H9 (cell line): ENCODE measurements around the gene VDAC1. TPM values are rescaled to one million over a fixed set of nuclear protein-coding genes. Genes with fewer than 3 reads are reported as not detected.
A peak's percentile ranks its signal among the peaks of the same experiment; 100 is the strongest.

Source experiments
- DNase-seq: peaks from one replicate; pipeline ENCODE4 v3.0.0-alpha.2; 2017
- H2AFZ ChIP-seq: one replicate; pipeline ENCODE4 v1.6.1; 2013; ENCODE audit warnings: mild to moderate bottlenecking, low read length, control low read depth, moderate library complexity
- H2AK5ac ChIP-seq: 2 replicates; pipeline ENCODE4 v1.6.1; 2013; ENCODE audit warnings: low read length, control low read depth, mixed read lengths; ENCODE audit not compliant: insufficient read length
- H2BK120ac ChIP-seq: one replicate; pipeline ENCODE4 v1.6.1; 2013; ENCODE audit warnings: low read depth, mild to moderate bottlenecking, low read length, control low read depth, inconsistent platforms; ENCODE audit not compliant: poor library complexity, severe bottlenecking
- H2BK12ac ChIP-seq: 2 replicates; pipeline ENCODE4 v1.6.1; 2013; ENCODE audit warnings: low read length, control low read depth, mixed read lengths, low read depth; ENCODE audit not compliant: insufficient read length
- H2BK15ac ChIP-seq: 2 replicates; pipeline ENCODE4 v1.6.1; 2013; ENCODE audit warnings: low read depth, low read length, control low read depth
- H2BK20ac ChIP-seq: one replicate; pipeline ENCODE4 v1.6.1; 2013; ENCODE audit warnings: low read depth, mild to moderate bottlenecking, low read length, control low read depth, inconsistent platforms; ENCODE audit not compliant: poor library complexity, severe bottlenecking
- H2BK5ac ChIP-seq: 2 replicates; pipeline ENCODE4 v1.6.1; 2013; ENCODE audit warnings: low read length, control low read depth, mixed read lengths; ENCODE audit not compliant: insufficient read length
- H3K14ac ChIP-seq: 2 replicates; pipeline ENCODE4 v1.6.1; 2013; ENCODE audit warnings: low read length, control low read depth; ENCODE audit not compliant: insufficient read depth
- H3K18ac ChIP-seq: 2 replicates; pipeline ENCODE4 v1.6.1; 2013; ENCODE audit warnings: low read depth, mild to moderate bottlenecking, mixed read lengths, low read length, control low read depth; ENCODE audit not compliant: insufficient read length
- H3K23ac ChIP-seq: 2 replicates; pipeline ENCODE4 v1.6.1; 2013; ENCODE audit warnings: low read length, control low read depth, mixed read lengths, low read depth; ENCODE audit not compliant: insufficient read length
- H3K23me2 ChIP-seq: 2 replicates; pipeline ENCODE4 v1.6.1; 2013; ENCODE audit warnings: low read depth, mild to moderate bottlenecking, mixed read lengths, low read length, control low read depth; ENCODE audit not compliant: insufficient read length, poor library complexity, severe bottlenecking
- H3K27ac ChIP-seq: 2 replicates; pipeline ENCODE4 v1.5.1; 2013; ENCODE audit warnings: low read length, control low read depth, mixed read lengths, low read depth; ENCODE audit not compliant: insufficient read length
- H3K27me3 ChIP-seq: 2 replicates; pipeline ENCODE4 v1.6.1; 2013; ENCODE audit warnings: low read length, control low read depth, inconsistent platforms; ENCODE audit not compliant: insufficient read depth
- H3K4ac ChIP-seq: 2 replicates; pipeline ENCODE4 v1.6.1; 2013; ENCODE audit warnings: low read depth, mild to moderate bottlenecking, control low read depth, inconsistent platforms, low read length, moderate library complexity
- H3K4me1 ChIP-seq: 2 replicates; pipeline ENCODE4 v1.6.1; 2013; ENCODE audit warnings: low read length, control low read depth, inconsistent platforms; ENCODE audit not compliant: insufficient read depth
- H3K4me2 ChIP-seq: 2 replicates; pipeline ENCODE4 v1.6.1; 2013; ENCODE audit warnings: low read length, control low read depth, mixed read lengths; ENCODE audit not compliant: insufficient read length, insufficient read depth
- H3K56ac ChIP-seq: 2 replicates; pipeline ENCODE4 v1.6.1; 2013; ENCODE audit warnings: low read depth, mild to moderate bottlenecking, mixed read lengths, low read length, control low read depth; ENCODE audit not compliant: insufficient read length
- H3K79me1 ChIP-seq: 2 replicates; pipeline ENCODE4 v1.6.1; 2013; ENCODE audit warnings: low read depth, mild to moderate bottlenecking, moderate library complexity, low read length, control low read depth, inconsistent platforms; ENCODE audit not compliant: insufficient read depth, poor library complexity, severe bottlenecking
- H3K79me2 ChIP-seq: 2 replicates; pipeline ENCODE4 v1.6.1; 2013; ENCODE audit warnings: low read length, control low read depth, inconsistent platforms; ENCODE audit not compliant: insufficient read depth
- H3K9ac ChIP-seq: 2 replicates; pipeline ENCODE4 v1.6.1; 2013; ENCODE audit warnings: low read length, control low read depth, mixed read lengths; ENCODE audit not compliant: insufficient read length; ENCODE audit errors: extremely low read depth
- H3K9me3 ChIP-seq: one replicate; pipeline ENCODE4 v1.6.1; 2013; ENCODE audit warnings: low read depth, low read length, inconsistent platforms; ENCODE audit not compliant: control insufficient read depth
- H3T11ph ChIP-seq: one replicate; pipeline ENCODE4 v1.6.1; 2013; ENCODE audit warnings: mild to moderate bottlenecking, low read length, control low read depth, inconsistent platforms
- H4K20me1 ChIP-seq: one replicate; pipeline ENCODE4 v1.6.1; 2013; ENCODE audit not compliant: control insufficient read depth, insufficient read length, insufficient read depth
- H4K5ac ChIP-seq: 2 replicates; pipeline ENCODE4 v1.6.1; 2013; ENCODE audit warnings: low read depth, mild to moderate bottlenecking, mixed read lengths, low read length, control low read depth; ENCODE audit not compliant: insufficient read length
- H4K8ac ChIP-seq: replicated peaks from 2 replicates; pipeline ENCODE4 v1.6.1; 2013; ENCODE audit warnings: low read length, control low read depth, mixed read lengths, low read depth; ENCODE audit not compliant: insufficient read length
- H4K91ac ChIP-seq: 2 replicates; pipeline ENCODE4 v1.6.1; 2013; ENCODE audit warnings: low read depth, mild to moderate bottlenecking, moderate library complexity, mixed read lengths, low read length, control low read depth; ENCODE audit not compliant: insufficient read length
- H3K27ac Mint-ChIP-seq, 3 experiments: 2 replicates in 2 of 3; 3 replicates in 1 of 3; pipeline ENCODE4 v1.8.0; 2020 to 2021; ENCODE audit warnings: mixed read lengths in 3 of 3, mild to moderate bottlenecking in 1 of 3, moderate library complexity in 1 of 3
- H3K27me3 Mint-ChIP-seq: 2 replicates; pipeline ENCODE4 v1.8.0; 2021; ENCODE audit warnings: low read depth, mild to moderate bottlenecking, moderate library complexity, mixed read lengths
- H3K36me3 Mint-ChIP-seq, 3 experiments: 2 replicates in 2 of 3; 3 replicates in 1 of 3; pipeline ENCODE4 v1.8.0; 2020 to 2021; ENCODE audit warnings: low read depth in 3 of 3, mixed read lengths in 3 of 3; ENCODE audit not compliant: insufficient read depth in 1 of 3
- H3K4me1 Mint-ChIP-seq, 2 experiments: 2 replicates each; pipeline ENCODE4 v1.8.0; 2020; ENCODE audit warnings: mixed read lengths in 2 of 2
- H3K4me3 Mint-ChIP-seq, 2 experiments: 2 replicates in 1 of 2; 3 replicates in 1 of 2; pipeline ENCODE4 v1.8.0; 2020 to 2021; ENCODE audit warnings: mild to moderate bottlenecking in 2 of 2, mixed read lengths in 2 of 2, moderate library complexity in 1 of 2
- H3K9me3 Mint-ChIP-seq, 2 experiments: 2 replicates in 1 of 2; 3 replicates in 1 of 2; pipeline ENCODE4 v1.8.0; 2020; ENCODE audit warnings: mild to moderate bottlenecking in 2 of 2, mixed read lengths in 2 of 2, moderate library complexity in 1 of 2
- WGBS: extraction: QIAGEN DNeasy Blood & Tissue Kit; methylation state at CpG from one replicate; pipeline ENCODE4 v1.1.7; 2013; ENCODE audit warnings: missing lambda C conversion rate, low lambda C conversion rate, mixed read lengths; ENCODE audit not compliant: insufficient read length; ENCODE audit errors: extremely low coverage; 5-methylcytosine and 5-hydroxymethylcytosine counted together
- total RNA-seq: library from RNA; stranded (reverse); gene quantifications from 2 replicates; pipeline ENCODE4 v1.2.1, GENCODE V29; 2021
- TF ChIP-seq, protein P1 (sequence below): fragments of 200-600 bp; sonication (generic); conservative IDR thresholded peaks from 3 replicates; pipeline ENCODE4 v1.8.0; 2021; ENCODE audit warnings: antibody characterized with exemption, mild to moderate bottlenecking

VDAC1 gene
- total RNA-seq, 1 experiment from 2014 or later = 208 TPM

DNA sequence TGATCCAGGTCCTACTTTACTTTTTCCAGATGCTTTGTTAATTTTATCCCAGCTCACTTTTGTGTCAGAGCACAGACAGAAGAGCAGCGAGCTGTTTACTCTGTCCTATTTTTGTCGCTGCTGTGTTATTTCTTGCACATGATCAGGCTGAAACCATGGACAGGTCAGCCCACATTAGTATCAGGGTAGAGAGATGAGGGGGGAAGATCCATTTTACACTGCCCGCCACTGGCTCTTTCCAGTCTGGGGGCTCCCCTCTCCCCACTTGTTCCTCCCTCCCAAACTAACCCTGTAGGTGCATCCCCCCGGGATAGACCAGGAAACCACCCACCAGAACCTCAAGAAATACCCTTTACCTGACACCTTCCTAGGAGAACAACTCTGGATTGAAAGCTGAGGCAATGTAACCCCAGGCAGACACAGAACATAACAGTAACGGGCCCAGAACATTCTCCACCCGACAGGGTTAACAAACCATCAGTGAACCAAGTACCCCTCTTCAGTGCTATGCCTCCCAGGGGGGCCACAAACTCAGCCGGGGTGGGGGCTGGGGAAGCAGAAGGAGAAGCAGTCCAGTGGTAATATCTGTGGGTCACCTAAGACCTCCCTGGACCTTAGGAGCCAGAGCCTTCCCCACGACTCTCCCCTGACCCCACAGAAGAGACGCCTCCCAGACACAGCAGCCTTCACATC lies 10.3 kb downstream of the VDAC1 start:
- Histone ChIP-seq H2BK12ac (no peak overlapping the region), H3K79me1 (peaks cover 12% of the 10 kb centered on the region), H2BK20ac (no peak overlapping the region), H4K20me1 (peaks cover 5% of the 10 kb centered on the region), H2BK5ac (no peak overlapping the region), H3K79me2 (peaks cover 58% of the 10 kb centered on the region), H3K9me3 (no peaks in the 10 kb centered on the region), H3K27me3 (no peaks in the 10 kb centered on the region), H3K4me2 (no peak overlapping the region), H3K18ac (no peak overlapping the region), H4K8ac (no peak overlapping the region), H4K91ac (no peak overlapping the region), H3K4ac (no peak overlapping the region), H3K4me1 (peaks cover 6% of the 10 kb centered on the region; the same call in 1 of the 2 replicates), H2BK15ac (no peak overlapping the region), H2AK5ac (no peak overlapping the region), H3K23me2 (no peaks in the 10 kb centered on the region), H3K27ac (no peak overlapping the region), H2AFZ (no peak overlapping the region), H3K9ac (no peak overlapping the region), H3K56ac (no peak overlapping the region), H3K23ac (no peak overlapping the region), H3K14ac (no peak overlapping the region), H2BK120ac (no peak overlapping the region), H3T11ph (no peak overlapping the region), H4K5ac (no peak overlapping the region)
- Mint-ChIP-seq H3K27me3 (no peaks in the 10 kb centered on the region), H3K4me3 (no peak overlapping the region), H3K9me3 (no peaks in the 10 kb centered on the region; a peak in 1 of 5 replicates), H3K4me1 (peaks cover 29% of the 10 kb centered on the region in 2 experiments), H3K36me3 (peaks cover 8 to 20% (median 18%) of the 10 kb centered on the region in 3 experiments; a peak in 6 of 7 replicates), H3K27ac (peak overlapping the region in 2 of 3 experiments; percentile 33 to 35; a peak in 5 of 7 replicates)
- TF ChIP-seq, protein P1, sequence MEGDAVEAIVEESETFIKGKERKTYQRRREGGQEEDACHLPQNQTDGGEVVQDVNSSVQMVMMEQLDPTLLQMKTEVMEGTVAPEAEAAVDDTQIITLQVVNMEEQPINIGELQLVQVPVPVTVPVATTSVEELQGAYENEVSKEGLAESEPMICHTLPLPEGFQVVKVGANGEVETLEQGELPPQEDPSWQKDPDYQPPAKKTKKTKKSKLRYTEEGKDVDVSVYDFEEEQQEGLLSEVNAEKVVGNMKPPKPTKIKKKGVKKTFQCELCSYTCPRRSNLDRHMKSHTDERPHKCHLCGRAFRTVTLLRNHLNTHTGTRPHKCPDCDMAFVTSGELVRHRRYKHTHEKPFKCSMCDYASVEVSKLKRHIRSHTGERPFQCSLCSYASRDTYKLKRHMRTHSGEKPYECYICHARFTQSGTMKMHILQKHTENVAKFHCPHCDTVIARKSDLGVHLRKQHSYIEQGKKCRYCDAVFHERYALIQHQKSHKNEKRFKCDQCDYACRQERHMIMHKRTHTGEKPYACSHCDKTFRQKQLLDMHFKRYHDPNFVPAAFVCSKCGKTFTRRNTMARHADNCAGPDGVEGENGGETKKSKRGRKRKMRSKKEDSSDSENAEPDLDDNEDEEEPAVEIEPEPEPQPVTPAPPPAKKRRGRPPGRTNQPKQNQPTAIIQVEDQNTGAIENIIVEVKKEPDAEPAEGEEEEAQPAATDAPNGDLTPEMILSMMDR = no peak
- DNase-seq = no peak
- no CpG with 5 or more reads among the region's 9 CpGs for WGBS
